GM12872 (cell line): Measurements from ENCODE around the gene ZG16B.

Experiments used
- TF ChIP-seq, protein P1 (sequence below): IDR thresholded peaks from 3 replicates; pipeline ENCODE4 v1.5.1; 2011; ENCODE audit warnings: low read depth, mild to moderate bottlenecking, low read length, moderate library complexity; ENCODE audit not compliant: insufficient read depth

Gene ZG16B

GRCh38 chr16:2798723-2799204 lies 31.3 kb upstream of the ZG16B start:
- TF ChIP-seq, protein P1, sequence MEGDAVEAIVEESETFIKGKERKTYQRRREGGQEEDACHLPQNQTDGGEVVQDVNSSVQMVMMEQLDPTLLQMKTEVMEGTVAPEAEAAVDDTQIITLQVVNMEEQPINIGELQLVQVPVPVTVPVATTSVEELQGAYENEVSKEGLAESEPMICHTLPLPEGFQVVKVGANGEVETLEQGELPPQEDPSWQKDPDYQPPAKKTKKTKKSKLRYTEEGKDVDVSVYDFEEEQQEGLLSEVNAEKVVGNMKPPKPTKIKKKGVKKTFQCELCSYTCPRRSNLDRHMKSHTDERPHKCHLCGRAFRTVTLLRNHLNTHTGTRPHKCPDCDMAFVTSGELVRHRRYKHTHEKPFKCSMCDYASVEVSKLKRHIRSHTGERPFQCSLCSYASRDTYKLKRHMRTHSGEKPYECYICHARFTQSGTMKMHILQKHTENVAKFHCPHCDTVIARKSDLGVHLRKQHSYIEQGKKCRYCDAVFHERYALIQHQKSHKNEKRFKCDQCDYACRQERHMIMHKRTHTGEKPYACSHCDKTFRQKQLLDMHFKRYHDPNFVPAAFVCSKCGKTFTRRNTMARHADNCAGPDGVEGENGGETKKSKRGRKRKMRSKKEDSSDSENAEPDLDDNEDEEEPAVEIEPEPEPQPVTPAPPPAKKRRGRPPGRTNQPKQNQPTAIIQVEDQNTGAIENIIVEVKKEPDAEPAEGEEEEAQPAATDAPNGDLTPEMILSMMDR: no peak

GRCh38 chr16:2799205-2799858 lies 30.8 kb upstream of the ZG16B start:
- TF ChIP-seq, protein P1: no peak

DNA sequence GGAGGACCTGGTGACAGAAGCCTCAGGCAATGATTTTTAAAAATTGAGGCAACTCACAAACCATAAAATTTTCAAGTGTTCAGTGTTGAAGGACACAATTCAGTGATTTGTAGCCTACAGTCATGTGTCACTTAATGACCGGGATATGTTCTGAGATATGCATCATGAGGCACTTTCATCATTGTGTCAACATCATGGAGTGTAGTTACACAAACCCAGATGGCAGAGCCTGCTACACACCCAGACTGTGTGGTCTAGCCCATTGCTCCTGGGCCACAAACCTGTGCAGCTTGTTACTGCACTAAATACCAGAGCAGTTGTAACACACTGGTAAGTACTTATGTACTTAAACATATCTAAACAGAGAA lies 30.3 kb upstream of the ZG16B start:
- TF ChIP-seq, protein P1: no peak

DNA sequence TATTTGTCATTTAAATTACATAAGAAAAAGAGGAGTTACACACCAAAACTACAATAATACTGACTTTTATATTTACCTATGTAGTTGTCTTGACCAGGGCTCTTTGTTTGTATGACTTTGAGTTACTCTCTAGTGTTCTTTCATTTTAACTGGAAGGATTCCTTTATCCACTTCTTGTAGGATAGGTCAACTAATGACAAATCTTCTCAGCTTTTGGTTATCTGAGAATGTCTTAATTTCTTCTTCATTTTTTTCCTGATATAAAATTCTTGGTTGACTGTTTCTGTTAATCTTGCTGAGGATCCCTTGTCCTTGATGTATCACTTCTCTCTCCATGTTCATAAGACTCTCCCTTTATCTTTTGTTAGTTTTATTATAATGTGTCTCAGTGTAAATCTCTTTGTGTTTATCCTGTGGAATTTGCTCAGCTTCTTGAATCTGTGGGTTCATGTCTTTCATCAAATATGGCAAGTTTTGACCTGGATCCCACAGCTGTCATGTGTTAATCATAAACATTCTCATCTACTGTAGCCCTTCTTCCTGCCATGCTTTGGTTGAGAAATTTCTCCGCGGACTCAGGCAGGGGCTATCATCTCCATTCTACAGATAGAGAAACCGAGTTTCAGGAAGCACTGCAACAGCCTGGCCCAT lies 26.4 kb upstream of the ZG16B start:
- TF ChIP-seq, protein P1: no peak

GRCh38 chr16:2804728-2805127 lies 25.4 kb upstream of the ZG16B start:
- TF ChIP-seq, protein P1: no peak

GRCh38 chr16:2806286-2806685 lies 23.8 kb upstream of the ZG16B start:
- TF ChIP-seq, protein P1: no peak

- TF ChIP-seq, protein P1: no peak
Measured at GRCh38 chr16:2808181-2808580, 21.9 kb upstream of the ZG16B start.
